AG09319 (cell line): ENCODE data around the gene URM1.

Experiments used
- DNase-seq: peaks from one replicate; pipeline ENCODE4 v3.0.0-alpha.2; 2010; ENCODE audit warnings: low read depth; ENCODE audit errors: extremely low read depth
- CTCF ChIP-seq: IDR thresholded peaks from 2 replicates; pipeline ENCODE4 v1.5.1; 2011; ENCODE audit warnings: low read depth, mild to moderate bottlenecking, inconsistent platforms, low read length, moderate library complexity

Gene URM1

GRCh38 chr9:128388150-128388549 lies 17.0 kb downstream of the URM1 start:
- DNase-seq: no peak
- no peak for TF ChIP-seq CTCF

GRCh38 chr9:128389395-128390149 lies 18.4 kb downstream of the URM1 start:
- no peak for DNase-seq

GRCh38 chr9:128390150-128390812 lies 19.1 kb downstream of the URM1 start:
- TF ChIP-seq CTCF: no peak
- DNase-seq: no peak

More at GRCh38 chr9:128389395-128390149, 18.4 kb downstream of the URM1 start:
- TF ChIP-seq CTCF: no peak

GRCh38 chr9:128390813-128391711 lies 19.9 kb downstream of the URM1 start:
- DNase-seq: no peak
- TF ChIP-seq CTCF: no peak

- TF ChIP-seq CTCF: no peak
- no peak for DNase-seq
Observed at GRCh38 chr9:128391956-128392301, 20.8 kb downstream of the URM1 start.

GRCh38 chr9:128392302-128393144 lies 21.3 kb downstream of the URM1 start:
- DNase-seq: no peak
- no peak for TF ChIP-seq CTCF
